ENCODE data around the gene SIGLEC11. TPM values are rescaled to one million over a fixed set of nuclear protein-coding genes. Genes with fewer than 3 reads are reported as not detected.
"Not testable (repeated sequence)": the region's sequence is repeated elsewhere in the genome, so short reads cannot be mapped to it uniquely, and the experiment has no call there.

Gene SIGLEC11
- total RNA-seq, 1 donor from 2014 or later = not detected

DNA sequence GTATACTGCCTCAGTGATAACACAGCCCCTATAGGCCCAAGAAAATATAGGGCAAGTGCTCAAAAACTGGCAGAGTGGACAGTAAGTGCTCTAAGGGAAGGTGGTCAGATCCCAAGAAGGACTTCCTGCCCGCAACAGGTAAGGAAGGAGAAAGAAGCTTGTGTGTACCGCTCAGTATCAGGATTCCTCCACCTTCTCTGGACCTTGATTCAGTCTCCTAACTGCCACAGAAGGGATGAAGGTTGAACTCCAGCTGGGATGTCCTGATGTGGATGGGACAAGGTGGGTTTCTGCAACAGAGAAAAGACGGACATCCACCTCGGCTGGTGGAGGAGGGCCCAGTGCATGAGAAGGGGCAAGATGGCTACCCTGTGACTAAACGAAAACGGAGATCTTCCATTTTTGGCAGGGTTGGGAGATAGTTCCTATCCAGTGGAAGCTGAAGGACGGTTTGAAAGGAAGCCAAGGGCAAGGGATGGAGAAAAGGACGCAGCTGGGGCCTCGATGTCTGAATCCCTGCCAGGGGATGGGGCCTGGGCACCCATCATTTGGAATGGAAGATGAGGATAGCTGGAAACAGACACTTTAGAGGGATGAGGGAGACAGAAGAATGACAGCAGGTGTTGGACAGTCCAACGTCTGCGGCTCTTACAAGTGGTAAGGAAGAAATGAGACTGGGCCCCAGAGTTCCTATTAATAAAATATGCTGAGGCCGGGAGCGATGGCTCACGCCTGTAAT, 33.3 kb downstream of the SIGLEC11 start:
- intact Hi-C loops (cut with micrococcal nuclease) = no loop called here

DNA sequence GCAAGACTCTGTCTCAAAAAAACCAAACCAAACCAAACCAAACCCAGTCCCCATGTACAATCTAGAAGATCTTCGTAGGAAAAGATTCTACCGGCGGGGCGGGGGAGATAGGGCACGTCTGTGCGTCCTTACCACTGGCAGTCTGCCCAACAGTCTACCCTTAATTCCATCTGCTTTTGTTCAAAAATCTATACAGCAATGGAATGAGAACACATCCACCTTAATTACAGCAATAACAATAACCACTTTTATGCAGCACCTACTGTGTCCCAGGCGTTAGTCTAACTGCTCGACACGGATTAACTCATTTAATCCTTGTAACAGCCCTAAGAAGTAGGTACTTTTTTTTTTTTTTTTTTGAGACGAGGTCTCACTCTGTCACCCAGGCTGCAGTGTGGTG, 34.5 kb downstream of the SIGLEC11 start:
- intact Hi-C loops (cut with micrococcal nuclease) = no loop called here

DNA sequence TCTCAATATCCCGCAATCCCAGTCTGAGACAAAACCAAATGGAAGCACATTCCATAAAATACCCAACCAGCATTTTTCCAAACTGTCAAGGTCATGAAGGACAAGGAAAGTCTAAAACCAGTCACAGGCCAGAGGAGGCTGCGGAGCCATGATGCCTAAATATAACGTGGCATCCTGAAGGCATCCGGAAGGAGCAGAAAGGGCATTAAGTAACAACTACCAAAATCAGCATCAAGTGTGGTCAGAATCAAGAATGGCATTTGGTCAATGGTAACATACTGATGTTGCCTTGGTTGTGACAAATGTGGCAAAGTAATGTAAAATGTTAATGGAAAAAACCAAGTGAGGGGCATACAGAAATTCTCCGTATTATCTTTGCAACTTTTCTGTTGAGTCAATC, 35.5 kb downstream of the SIGLEC11 start:
- intact Hi-C loops (cut with micrococcal nuclease) = no loop called here

DNA sequence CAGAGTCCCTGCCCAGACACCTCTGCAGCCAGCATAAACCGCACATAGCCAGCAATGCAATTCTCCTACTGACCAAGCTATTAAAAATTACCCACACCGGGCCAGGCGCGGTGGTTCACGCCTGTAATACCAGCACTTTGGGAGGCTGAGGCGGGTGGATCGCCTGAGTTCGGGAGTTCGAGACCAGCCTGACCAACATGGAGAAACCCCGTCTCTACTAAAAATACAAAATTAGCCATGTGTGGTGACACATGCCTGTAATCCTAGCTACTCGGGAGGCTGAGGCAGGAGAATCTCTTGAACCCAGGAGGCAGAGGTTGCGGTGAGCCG, 36.1 kb downstream of the SIGLEC11 start:
- intact Hi-C loops (cut with micrococcal nuclease) = not testable (repeated sequence)

DNA sequence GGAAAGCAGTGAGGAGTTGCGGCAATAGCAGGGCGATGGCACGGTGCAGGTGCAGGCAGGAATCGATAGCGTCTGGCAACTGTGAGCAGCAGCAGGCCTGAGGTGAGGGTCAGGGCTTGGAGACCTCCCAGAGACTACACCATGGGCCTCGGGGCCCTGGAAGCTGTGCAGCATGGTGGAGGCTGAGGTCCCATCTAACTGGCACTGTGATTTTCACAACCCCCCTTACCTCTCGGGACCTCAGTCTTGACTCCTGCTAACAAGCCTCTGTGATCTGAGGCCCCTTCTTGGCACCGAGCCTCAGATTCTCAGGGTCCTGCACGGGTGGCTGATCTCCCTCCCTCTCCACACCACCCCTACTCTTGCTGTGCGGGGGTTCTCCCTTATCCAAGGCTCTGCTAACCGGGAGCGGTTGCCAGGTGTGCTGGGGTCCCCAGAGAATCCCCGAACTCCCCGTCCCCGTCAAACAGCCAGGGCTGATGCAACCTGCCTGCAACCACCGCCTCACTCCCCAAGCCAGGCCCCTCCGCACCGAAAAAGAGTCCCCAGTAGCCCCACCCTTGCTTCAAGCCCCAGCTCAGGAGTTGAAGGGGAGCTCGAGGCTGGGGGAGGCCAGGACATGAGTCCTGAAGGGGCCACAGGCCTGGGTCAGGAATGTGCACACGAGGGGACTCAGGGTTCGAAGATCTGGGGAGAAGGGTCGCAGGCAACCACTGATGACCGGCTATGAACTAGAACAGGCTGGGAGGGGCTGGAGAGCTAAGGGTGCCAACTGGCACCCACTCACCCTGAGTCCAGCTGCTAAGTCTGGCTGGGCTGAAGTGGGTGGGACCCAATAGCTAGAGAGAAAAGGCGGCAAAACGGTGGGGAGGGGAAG, 36.7 kb downstream of the SIGLEC11 start:
- intact Hi-C loops (cut with micrococcal nuclease) = no loop called here

DNA sequence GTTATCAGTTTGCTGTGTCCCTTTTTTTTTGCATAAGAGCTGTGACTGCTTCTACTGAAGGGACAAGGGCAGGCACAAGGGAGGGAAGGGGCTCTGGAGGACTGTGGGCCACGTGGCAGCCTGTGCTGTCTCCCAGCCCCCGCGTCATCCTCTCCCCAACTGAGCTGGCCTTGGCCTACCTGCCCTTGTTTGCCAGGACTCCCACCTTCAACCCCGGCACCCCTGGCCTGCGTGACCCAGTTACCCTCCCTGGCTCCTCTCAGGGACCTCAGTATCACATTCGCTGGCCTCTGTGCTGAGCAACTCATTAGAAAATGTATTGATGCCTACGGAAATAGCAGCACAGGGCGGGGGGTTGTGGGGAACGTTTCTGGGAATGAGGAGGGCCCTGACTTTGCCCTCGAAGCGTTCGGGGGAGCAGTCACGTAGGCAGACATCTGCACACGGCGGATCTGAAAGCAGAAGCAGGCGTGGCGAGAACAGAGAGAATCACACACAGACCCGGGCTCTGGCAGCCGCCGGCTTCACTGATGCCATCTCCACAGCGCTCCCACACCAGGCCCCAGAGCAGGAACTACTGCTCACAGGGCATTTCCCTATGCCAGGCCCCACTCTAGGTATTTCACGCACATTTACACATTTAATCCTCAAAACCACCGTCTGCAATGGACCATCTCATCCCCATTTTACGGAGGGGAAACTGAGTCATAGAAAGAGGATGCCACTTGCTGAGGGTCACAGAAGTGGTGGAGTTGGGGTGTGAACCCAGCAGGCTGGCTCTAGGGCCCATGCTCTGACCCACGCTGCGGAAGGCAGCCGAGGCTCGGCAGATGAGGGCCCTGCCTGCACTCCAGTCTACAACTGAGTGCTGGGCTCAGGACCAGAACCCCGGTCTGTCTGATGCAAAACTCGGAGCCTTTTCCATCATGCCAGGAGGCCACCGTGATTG, 37.6 kb downstream of the SIGLEC11 start:
- intact Hi-C loops (cut with micrococcal nuclease) = no loop called here

DNA sequence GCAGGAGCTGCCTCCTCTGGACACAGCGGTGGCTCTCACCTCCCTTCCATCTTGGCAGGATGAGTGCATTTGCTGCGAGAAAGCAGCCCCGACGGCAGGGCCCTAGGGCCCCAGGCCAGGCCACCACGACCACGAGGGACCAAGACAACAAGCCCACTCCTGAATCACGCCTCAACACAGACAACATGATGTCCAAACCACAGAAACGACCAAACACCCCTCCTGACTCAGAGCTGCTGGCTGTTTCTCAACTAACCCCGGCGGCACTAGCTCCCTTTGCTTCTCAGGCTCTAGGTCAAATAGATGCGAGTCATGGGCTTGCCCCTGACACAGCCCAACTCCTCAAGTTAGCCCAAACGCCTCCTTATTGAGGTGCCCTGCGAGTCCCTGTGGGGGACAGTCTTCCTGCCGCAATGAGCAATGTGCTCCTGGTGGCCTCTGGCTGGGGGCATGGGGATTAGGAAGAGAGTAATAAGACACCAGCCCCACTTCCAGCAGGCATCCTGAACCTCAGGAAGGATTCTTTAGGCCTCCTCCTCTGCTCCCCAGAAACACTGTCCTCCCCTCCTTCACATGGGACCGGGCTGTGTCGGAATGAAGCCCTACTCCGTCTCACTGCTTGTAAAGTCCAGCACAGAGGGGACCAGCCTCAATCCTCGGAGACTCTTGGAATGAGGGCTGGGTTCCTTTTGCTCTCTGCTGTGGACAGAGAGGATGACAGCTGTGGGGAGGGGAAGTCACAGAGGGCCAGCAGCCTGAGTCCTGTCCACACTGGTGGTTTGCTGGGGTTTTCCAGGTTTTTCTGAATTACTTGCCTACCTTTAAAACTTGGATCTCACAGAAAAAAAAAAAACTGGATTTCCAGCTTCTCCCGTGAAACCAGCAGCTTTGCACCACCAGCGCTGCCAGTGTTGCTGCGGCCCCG, 38.8 kb downstream of the SIGLEC11 start:
- intact Hi-C loops (cut with micrococcal nuclease) = no loop called here

DNA sequence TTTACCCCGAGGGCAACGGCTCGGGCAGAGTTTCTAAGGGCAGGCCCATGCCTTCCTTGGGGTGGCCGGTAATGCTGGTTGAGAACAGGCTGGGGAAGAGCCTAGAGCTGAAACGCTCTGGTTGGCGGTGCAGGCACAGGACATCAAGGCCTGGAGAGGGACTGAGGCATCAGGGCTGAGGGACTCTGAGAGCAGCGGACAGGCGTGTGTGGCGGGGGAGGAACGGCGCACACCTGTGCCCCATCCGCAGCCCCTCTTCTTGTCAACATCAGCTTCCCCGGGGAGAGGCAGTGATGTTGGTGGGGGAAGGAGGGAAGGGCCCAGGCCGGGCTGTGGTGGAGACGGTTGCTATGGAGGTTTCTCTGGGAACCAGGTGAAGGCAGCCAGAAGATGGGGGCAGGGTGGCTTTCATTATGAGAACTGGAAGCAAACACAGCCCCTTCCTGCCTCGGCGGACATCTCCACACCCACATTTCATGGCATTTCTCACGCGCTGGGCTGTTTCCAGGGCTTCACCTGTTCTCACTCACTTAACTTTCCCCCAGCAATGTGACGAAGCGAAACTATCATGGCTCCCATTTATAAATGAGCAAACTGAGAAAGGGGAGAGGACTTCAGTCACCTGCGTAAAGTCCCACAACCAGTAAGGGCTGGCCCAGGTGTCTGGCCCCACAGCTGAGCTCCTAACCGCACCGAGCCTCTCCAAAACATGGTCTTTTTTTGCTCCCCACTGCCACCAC, 40.2 kb downstream of the SIGLEC11 start:
- intact Hi-C loops (cut with micrococcal nuclease) = no loop called here

DNA sequence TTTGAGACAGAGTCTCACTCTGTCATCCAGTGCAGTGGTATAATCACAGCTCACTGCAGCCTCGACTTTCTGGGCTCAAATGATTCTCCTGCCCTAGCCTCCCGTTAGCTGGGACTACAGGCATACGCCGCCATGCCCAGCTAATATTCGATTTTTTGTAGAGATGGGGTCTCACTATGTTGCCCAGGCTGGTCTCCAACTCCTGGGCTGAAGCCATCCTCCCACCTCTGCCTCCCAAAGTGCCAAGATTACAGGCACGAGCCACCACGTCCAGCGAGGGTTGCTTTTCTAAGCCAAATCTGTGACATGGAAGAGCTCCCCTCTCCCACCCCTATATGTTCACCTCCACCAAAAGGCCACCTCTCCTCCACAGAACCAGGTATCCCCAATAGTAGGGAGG, 42.9 kb downstream of the SIGLEC11 start:
- intact Hi-C loops (cut with micrococcal nuclease) = no loop called here

DNA sequence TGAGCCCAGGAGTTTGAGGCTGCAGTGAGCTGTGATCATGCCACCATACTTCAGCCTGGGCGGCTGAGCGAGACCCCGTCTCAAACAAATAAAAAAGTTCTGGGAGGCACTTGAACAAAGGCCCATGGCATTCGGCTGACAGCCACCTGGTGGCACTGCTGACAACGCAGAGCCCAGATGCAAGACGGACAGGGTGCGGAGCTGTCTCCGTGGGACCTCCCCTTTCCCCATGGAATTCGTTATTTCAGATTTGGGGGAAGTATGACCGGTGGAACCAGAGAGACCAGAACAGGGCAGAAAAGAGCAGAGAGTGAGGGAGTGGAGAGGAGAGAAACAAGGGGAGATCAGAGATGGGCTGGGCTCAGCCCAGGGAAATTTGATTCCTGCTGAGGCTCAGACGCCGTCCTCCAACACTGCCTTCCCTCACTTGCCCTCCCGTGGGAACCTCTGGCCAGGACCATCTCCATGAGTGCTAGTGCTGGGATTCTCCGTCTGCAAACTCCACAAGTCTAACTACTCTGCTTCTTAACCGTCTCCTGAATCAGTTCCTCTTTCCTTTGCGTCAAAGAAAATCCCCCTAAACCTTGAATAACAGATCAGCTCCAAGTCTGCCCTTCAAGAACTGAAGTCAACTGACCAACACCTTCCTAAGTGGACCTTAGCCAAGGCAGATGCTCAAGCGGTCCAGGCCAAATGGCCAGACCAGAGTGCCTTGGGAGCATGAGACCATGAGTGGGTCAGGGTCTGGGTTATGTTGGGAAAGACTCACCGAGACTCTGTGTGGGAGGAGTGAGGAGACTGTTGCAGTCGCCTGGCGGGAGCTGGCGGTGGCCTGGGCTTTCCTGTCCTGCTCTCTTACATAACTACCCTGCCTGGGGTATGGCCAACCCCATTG, 43.9 kb downstream of the SIGLEC11 start:
- intact Hi-C loops (cut with micrococcal nuclease) = no loop called here

DNA sequence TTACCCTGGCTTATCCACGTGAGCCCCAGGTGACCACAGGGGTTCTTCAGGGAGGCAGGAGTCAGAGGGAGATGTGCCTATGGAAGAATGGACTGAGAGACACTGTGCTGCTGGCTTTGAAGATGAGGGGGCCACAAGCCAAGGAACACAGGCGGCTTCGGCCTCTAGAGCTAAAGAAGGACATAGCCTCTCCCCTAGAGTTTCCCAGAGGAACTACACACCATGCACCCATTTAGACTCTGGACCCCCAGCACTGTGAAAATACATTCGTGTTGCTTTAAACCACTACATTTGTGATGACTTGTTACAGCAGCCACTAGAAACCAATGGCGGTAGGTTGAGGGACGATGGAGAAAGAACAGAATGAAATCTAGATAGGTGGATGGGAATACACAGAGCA, 45.7 kb downstream of the SIGLEC11 start:
- intact Hi-C loops (cut with micrococcal nuclease) = no loop called here

DNA sequence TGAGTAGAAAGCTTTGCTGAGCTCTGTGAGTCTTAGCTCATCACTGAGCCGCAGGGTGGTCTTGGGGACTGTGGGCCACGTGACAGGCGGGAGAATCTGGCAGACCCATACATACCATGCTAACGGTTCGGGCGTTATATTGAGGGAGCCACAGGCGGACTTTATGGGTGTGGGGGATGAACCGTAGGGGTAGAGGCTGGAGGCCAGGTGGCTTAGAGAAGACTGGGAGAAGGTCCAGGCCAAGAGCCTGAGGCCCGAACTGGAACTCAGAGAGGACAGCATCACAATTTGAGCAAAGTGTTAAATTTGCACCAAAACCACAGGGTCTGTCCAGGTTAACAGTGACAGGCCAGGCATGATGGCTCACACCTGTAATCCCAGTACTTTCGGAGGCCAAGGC, 47.3 kb downstream of the SIGLEC11 start:
- intact Hi-C loops (cut with micrococcal nuclease) = no loop called here

DNA sequence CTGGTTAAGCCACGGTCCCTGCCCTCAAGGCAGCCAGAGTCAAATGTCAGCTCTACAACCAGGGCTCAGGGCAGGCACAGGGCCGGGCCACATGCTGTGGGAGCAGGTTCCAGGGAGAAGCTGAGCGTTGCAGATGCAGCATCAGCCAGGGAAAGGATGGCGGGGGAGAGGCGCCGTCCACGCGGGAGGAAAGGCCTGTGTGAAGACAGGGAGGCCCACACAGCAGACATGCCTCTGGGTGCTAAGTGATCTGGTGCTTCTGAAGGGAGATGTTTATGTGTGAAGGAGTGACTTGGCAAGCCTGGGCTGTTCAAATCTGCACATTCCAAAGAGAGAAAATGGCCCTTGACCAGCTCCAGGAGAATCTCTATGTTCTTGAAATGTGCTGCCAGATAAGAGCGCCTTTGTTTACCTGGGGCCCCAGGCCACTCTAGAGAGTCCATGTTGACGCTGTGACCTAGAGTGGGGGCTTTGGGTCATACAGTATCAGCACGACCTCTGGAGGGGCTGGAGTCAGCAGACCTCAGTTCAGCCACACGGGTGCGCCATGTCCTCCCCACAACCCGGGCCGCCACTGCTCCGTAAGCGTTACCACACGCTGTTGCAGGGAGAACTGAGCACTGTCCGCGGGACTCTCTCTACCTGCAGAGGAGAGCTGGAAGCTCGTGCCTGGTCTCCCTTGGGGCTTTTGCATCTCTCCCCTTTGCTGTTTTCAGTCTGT, 47.8 kb downstream of the SIGLEC11 start:
- intact Hi-C loops (cut with micrococcal nuclease) = no loop called here

DNA sequence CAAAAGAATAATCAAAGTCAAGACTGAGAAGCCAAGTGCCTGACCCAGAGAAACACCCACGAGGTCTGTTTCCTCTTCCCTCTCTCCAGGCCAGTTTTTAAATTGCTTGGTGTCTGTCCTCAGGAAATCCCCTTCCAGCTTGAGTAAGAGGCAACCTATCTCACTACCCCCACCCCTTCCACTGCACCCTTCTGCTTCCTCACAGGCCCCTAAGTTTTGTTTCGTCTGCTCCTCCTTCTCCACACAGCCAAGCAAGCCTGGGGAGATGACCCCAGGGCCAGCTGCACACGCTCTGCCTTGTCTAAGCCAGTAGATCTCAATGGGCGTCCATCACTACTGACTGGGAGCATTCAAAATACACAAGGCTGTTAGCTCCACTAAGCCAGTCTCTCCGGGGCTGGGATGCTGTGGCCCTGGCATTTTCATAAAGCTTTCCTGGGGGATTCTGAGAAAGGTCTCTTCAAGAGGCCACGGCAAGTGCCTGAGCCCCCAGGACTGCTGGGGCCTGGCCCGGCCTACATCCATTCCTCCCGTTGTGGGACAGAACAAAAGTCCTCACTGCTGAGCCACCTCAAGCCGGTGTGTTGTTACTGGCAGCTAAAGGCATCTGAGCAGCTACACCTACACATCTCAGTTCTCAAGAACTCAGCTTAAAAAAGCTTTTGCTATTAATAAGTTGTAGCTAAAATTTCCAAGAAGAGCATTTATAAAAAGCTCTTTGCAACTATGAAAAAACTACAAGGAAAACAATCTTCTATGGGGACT, 49.4 kb downstream of the SIGLEC11 start:
- intact Hi-C loops (cut with micrococcal nuclease) = no loop called here

DNA sequence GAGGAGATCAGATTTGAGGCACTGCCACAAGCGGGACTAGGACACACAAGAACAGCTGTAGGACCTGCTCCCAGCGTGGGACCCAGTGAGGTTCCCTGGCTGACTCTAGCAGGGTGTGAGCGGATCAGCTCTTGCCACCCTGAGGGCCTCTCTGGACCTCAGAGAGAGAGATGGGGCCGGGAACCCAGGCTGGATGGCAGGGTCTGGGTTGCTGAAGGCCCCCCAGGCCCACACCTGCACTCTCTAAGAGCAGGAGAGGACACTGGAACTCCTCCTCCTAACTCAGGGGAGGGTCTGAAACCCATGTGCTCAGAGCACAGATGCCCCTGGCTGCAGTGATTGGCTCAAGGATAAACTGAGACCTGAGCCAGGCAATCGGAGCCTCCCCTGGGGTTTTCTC, 50.8 kb downstream of the SIGLEC11 start:
- intact Hi-C loops (cut with micrococcal nuclease) = no loop called here

DNA sequence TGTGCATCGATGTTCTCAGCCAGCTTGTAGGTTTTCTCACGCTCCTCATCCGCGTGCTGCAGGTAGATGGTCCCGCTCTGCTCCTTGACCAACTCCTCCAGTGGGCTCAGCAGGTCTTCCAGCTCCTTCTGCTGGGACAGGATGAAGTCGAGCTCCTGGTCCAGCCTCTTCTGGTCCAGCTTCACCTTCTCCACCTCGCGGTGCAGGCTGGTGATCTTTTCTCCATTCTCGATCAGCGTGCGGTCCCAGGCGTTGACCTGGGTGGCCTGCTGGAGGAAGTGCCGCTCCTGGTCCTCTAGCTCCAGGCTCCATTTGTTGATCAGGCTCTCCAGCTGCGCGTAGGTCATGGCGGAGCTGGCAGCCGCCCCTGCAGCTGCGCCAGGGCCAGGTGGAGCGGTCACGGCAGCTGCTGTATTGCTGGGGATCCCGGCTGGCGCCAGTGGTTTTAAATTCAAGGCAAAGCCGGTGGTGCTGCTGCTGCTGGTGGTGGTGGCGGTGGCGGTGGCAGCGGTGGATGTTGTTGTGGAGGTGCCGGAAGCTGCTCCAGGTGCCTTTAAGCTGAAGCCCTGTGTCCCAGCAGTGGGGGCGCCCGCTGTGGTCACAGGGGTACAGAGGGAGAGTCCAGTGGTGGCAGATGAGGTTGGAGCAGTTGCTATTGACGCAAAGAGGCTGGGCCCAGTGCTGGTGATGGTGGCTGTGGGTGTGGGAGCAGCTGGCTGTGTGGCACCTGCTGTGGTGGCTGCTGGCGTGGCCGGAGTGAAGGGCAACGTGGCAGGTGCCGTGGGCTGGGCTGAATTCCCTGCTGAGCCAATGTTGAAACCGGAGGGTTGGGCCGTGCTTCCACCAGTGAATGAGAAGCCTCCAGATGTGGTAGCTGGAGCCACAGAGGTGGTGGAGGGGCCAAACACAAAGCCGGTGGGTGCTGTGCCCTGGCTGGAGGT, 52.2 kb downstream of the SIGLEC11 start:
- intact Hi-C loops (cut with micrococcal nuclease) = no loop called here
